Neural cell (in vitro differentiated cells): ENCODE data around the gene KREMEN1. TPM values are rescaled to one million over a fixed set of nuclear protein-coding genes. Genes with fewer than 3 reads are reported as not detected.

Source experiments
- H2AFZ ChIP-seq: fragments of 200-600, 300-800 bp; sonication (generic), shearing (Covaris generic); 2 replicates; pipeline ENCODE4 v1.6.0; 2014; ENCODE audit warnings: low read depth, mild to moderate bottlenecking, antibody characterized with exemption, low read length, moderate library complexity
- H3F3A ChIP-seq: fragments of 200-600 bp; shearing (Covaris generic); 2 replicates; pipeline ENCODE4 v1.6.1; 2016; ENCODE audit warnings: mild to moderate bottlenecking, moderate library complexity, mixed read lengths, antibody characterized with exemption, low read length; ENCODE audit not compliant: insufficient read depth, poor library complexity, severe bottlenecking
- H3K27ac ChIP-seq: fragments of 200-600, 300-800 bp; sonication (generic), shearing (Covaris generic); 2 replicates; pipeline ENCODE4 v1.5.1; 2014; ENCODE audit warnings: mild to moderate bottlenecking, low read length, moderate library complexity
- H3K27me3 ChIP-seq: fragments of 300-800, 200-600 bp; sonication (generic), shearing (Covaris generic); 2 replicates; pipeline ENCODE4 v1.6.0; 2014; ENCODE audit warnings: mild to moderate bottlenecking, low read depth, low read length, moderate library complexity; ENCODE audit not compliant: insufficient read depth
- H3K36me3 ChIP-seq: fragments of 300-800, 200-600 bp; sonication (generic), shearing (Covaris generic); 2 replicates; pipeline ENCODE4 v1.5.1; 2014; ENCODE audit warnings: mild to moderate bottlenecking, antibody characterized with exemption, low read length, moderate library complexity; ENCODE audit not compliant: insufficient read depth
- H3K4me2 ChIP-seq: fragments of 300-800, 200-600 bp; sonication (generic), shearing (Covaris generic); 2 replicates; pipeline ENCODE4 v1.6.0; 2014; ENCODE audit warnings: mild to moderate bottlenecking, low read length
- H3K4me3 ChIP-seq: fragments of 300-800, 200-600 bp; sonication (generic), shearing (Covaris generic); 2 replicates; pipeline ENCODE4 v1.5.1; 2014; ENCODE audit warnings: mild to moderate bottlenecking, low read length, moderate library complexity
- H3K79me2 ChIP-seq: fragments of 200-600 bp; shearing (Covaris generic); replicated peaks from 2 replicates; pipeline ENCODE4 v1.6.0; 2014; ENCODE audit warnings: mild to moderate bottlenecking, low read length, moderate library complexity; ENCODE audit not compliant: insufficient read depth
- H3K9ac ChIP-seq: fragments of 300-800, 200-600 bp; sonication (generic), shearing (Covaris generic); 2 replicates; pipeline ENCODE4 v1.6.1; 2016; ENCODE audit warnings: mild to moderate bottlenecking, low read length, mixed read lengths
- H3K9me2 ChIP-seq: fragments of 200-600 bp; shearing (Covaris generic); 2 replicates; pipeline ENCODE4 v1.6.1; 2016; ENCODE audit warnings: mild to moderate bottlenecking, low read length, mixed read lengths; ENCODE audit not compliant: insufficient read depth
- H3K9me3 ChIP-seq: fragments of 200-600, 300-800 bp; sonication (generic), shearing (Covaris generic); 2 replicates; pipeline ENCODE4 v1.6.1; 2016; ENCODE audit warnings: mild to moderate bottlenecking, mixed run types, low read length, moderate library complexity, mixed read lengths
- H4K20me1 ChIP-seq: fragments of 200-600 bp; shearing (Covaris generic); 2 replicates; pipeline ENCODE4 v1.6.1; 2016; ENCODE audit warnings: mild to moderate bottlenecking, mixed run types; ENCODE audit not compliant: insufficient read depth
- CTCF ChIP-seq: fragments of 450-650 bp; IDR thresholded peaks from 2 replicates; pipeline ENCODE4 v1.5.1; 2014; ENCODE audit warnings: antibody characterized with exemption, mild to moderate bottlenecking, moderate library complexity; ENCODE audit not compliant: poor library complexity, severe bottlenecking
- EP300 ChIP-seq: fragments of 450-650 bp; conservative IDR thresholded peaks from 2 replicates; pipeline ENCODE4 v1.6.1; 2014; ENCODE audit warnings: antibody characterized with exemption, mild to moderate bottlenecking, moderate library complexity; ENCODE audit not compliant: poor library complexity, severe bottlenecking
- EZH2 ChIP-seq: fragments of 200-600, 300-800 bp; shearing (Covaris generic), sonication (generic); IDR thresholded peaks from 2 replicates; pipeline ENCODE4 v1.6.1; 2014; ENCODE audit warnings: antibody characterized with exemption, low read length, borderline replicate concordance, mild to moderate bottlenecking; ENCODE audit not compliant: insufficient read depth, poor library complexity, severe bottlenecking
- MXI1 ChIP-seq: fragments of 450-650 bp; conservative IDR thresholded peaks from 2 replicates; pipeline ENCODE4 v1.6.1; 2014; ENCODE audit warnings: antibody characterized with exemption, mild to moderate bottlenecking; ENCODE audit not compliant: poor library complexity, severe bottlenecking
- POLR2AphosphoS5 ChIP-seq: IDR thresholded peaks from 2 replicates; pipeline ENCODE4 v1.6.1; 2012
- RAD21 ChIP-seq: fragments of 450-650 bp; conservative IDR thresholded peaks from 2 replicates; pipeline ENCODE4 v1.6.1; 2014; ENCODE audit warnings: antibody characterized with exemption, mild to moderate bottlenecking, moderate library complexity
- SMC3 ChIP-seq: fragments of 450-650 bp; conservative IDR thresholded peaks from 2 replicates; pipeline ENCODE4 v1.6.1; 2014; ENCODE audit warnings: antibody characterized with exemption, mild to moderate bottlenecking, moderate library complexity; ENCODE audit not compliant: poor library complexity
- TAF1 ChIP-seq: IDR thresholded peaks from 2 replicates; pipeline ENCODE4 v1.6.1; 2012; ENCODE audit warnings: low read depth
- polyA plus RNA-seq: library from polyadenylated mRNA; depleted of rRNA; stranded (reverse); fragments of >200 nt; gene quantifications from 2 replicates; pipeline ENCODE4 v1.2.3, GENCODE V29; 2014
- TF ChIP-seq, protein P1 (sequence below): IDR thresholded peaks from 2 replicates; pipeline ENCODE4 v1.6.1; 2012; ENCODE audit warnings: borderline replicate concordance

The KREMEN1 gene
- polyA plus RNA-seq, 1 donor from 2014 or later, result 3.3 TPM

GRCh38 chr22:29205252-29205593, 132.4 kb downstream of the KREMEN1 start:
- H3K36me3 ChIP-seq, result no peaks in the 10 kb centered on the region
- TF ChIP-seq CTCF (no peak), TAF1 (no peak), POLR2AphosphoS5 (no peak), EP300 (no peak), EZH2 (no peak), SMC3 (no peak), RAD21 (no peak), MXI1 (no peak)
- TF ChIP-seq, protein P1, sequence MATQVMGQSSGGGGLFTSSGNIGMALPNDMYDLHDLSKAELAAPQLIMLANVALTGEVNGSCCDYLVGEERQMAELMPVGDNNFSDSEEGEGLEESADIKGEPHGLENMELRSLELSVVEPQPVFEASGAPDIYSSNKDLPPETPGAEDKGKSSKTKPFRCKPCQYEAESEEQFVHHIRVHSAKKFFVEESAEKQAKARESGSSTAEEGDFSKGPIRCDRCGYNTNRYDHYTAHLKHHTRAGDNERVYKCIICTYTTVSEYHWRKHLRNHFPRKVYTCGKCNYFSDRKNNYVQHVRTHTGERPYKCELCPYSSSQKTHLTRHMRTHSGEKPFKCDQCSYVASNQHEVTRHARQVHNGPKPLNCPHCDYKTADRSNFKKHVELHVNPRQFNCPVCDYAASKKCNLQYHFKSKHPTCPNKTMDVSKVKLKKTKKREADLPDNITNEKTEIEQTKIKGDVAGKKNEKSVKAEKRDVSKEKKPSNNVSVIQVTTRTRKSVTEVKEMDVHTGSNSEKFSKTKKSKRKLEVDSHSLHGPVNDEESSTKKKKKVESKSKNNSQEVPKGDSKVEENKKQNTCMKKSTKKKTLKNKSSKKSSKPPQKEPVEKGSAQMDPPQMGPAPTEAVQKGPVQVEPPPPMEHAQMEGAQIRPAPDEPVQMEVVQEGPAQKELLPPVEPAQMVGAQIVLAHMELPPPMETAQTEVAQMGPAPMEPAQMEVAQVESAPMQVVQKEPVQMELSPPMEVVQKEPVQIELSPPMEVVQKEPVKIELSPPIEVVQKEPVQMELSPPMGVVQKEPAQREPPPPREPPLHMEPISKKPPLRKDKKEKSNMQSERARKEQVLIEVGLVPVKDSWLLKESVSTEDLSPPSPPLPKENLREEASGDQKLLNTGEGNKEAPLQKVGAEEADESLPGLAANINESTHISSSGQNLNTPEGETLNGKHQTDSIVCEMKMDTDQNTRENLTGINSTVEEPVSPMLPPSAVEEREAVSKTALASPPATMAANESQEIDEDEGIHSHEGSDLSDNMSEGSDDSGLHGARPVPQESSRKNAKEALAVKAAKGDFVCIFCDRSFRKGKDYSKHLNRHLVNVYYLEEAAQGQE, result no peak
- H3K4me3 ChIP-seq, result peak overlapping the region; percentile 60
- no peaks in the 10 kb centered on the region for H3K79me2 ChIP-seq
- no peaks in the 10 kb centered on the region for H3F3A ChIP-seq
- H4K20me1 ChIP-seq, result no peaks in the 10 kb centered on the region
- no peak overlapping the region for H3K4me2 ChIP-seq
- H3K9ac ChIP-seq, result peak overlapping the region; percentile 48
- no peaks in the 10 kb centered on the region for H3K27me3 ChIP-seq
- H3K9me3 ChIP-seq, result no peaks in the 10 kb centered on the region
- no peaks in the 10 kb centered on the region for H3K9me2 ChIP-seq
- H2AFZ ChIP-seq, result no peak overlapping the region
- H3K27ac ChIP-seq, result no peak overlapping the region

DNA sequence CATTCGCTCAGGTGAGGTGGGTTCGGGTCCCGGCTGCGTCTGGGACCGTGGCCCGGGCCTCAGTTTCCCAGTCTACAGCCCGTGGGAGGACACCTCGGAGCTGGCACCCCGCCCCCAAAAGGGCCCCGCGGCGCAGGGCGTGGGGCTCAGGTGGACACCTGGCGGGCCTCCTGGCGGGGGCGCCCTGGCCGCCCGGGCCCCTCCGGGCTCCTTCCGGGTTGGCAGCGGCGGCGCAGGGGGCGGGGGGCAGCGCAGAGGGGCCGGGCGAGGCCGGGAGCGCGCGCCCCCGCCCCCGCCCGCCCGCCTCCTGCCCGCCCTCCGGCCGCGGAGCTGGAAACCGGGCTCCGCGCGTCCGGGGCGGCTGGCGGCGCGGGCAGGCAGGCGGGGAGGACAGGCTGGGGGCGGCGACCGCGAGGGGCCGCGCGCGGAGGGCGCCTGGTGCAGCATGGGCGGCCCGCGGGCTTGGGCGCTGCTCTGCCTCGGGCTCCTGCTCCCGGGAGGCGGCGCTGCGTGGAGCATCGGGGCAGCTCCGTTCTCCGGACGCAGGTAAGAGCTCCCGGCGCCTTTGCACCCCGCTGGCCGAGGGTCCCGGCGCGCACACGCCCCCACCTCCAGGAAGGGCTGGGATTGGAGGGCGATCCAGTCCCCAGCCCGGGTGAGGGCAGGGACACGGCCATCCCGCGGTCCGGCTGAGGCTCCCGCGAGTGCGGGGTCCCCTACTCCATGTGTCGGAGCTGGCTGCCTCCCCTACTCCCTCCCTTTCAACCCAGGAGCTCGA, 132.9 kb downstream of the KREMEN1 start, which contains the start of gene EMID1:
TSS of gene EMID1 (plus strand) at position 303 of the 778 bp plus-strand sequence. CDS start at position 446, 143 bp downstream.
- Histone ChIP-seq H3K27me3 (no peaks in the 10 kb centered on the region), H2AFZ (peak within 1 kb of the TSS; percentile 45), H3K9me3 (no peaks in the 10 kb centered on the region), H3K27ac (no peak within 1 kb of the TSS), H3F3A (no peaks in the 10 kb centered on the region), H3K9me2 (no peaks in the 10 kb centered on the region), H3K36me3 (no peaks in the 10 kb centered on the region), H3K79me2 (no peaks in the 10 kb centered on the region), H3K4me3 (peak within 1 kb of the TSS; percentile 74), H3K4me2 (peak within 1 kb of the TSS; percentile 15), H4K20me1 (no peaks in the 10 kb centered on the region), H3K9ac (peak within 1 kb of the TSS; percentile 66)
- TF ChIP-seq EZH2, result no peak
- peak; percentile 53 for TF ChIP-seq CTCF
- TF ChIP-seq SMC3, result peak; percentile 14
- no peak for TF ChIP-seq MXI1
- TF ChIP-seq RAD21, result no peak
- TF ChIP-seq, protein P1, result no peak
- TF ChIP-seq POLR2AphosphoS5, result peak; percentile 10
